A549 treated with CpdA at 1 μM for 4 hours (cell line): ENCODE measurements around the gene ZSWIM1. TPM values are rescaled to one million over a fixed set of nuclear protein-coding genes. Genes with fewer than 3 reads are reported as not detected.

Experiments
- total RNA-seq: library from RNA; stranded (reverse); fragments of 200-300 nt; extraction: Qiagen RNA extraction; gene quantifications from 5 replicates; pipeline ENCODE4 v1.2.3, GENCODE V29; 2022; ENCODE audit warnings: low read depth

Gene ZSWIM1
- 5.4 to 7.1 TPM (median 6.5 TPM) in 5 replicates for total RNA-seq

DNA sequence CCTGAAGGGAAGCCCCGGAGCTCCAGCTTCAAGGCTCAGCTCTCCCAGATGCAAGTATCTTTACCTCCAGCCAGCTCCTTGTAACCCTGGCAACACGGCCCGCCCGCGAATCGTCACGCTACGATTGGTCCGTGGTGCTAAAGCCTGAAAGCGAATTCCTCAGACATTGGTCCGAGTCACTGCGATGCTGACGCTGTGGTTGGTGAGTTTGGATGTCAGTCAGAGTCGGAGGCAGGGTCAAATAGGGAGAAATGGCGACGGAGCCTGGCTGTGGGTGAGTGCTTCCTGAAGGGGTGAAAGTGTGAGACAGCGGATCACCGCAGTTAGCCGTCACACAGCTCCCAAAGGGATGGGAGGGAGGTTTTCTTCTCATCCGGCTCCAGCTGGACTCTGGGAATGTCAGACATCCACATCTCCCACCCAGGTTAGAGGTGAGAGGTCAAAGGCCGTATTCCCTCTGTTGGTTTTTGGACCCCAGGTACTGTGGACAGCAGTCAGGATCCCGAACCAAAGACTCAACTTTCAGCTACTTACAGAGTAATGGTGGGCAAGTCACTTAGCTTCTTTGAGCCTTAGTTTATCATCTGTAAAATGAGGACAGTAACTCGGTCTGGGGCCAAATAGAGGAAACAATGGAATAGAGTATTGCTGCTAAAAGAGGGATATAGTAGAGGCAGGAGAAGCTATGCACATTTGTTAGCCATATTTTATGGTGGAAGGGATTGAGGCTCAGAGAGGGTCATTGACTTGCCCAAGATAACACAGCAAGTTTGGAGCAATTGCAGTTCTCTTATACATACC is at the start of gene ZSWIM1:
Gene ZSWIM1, plus strand, starts transcription at position 240 of the 801 bp plus-strand sequence. CDS start 1,366 bp downstream, outside the sequence.

DNA sequence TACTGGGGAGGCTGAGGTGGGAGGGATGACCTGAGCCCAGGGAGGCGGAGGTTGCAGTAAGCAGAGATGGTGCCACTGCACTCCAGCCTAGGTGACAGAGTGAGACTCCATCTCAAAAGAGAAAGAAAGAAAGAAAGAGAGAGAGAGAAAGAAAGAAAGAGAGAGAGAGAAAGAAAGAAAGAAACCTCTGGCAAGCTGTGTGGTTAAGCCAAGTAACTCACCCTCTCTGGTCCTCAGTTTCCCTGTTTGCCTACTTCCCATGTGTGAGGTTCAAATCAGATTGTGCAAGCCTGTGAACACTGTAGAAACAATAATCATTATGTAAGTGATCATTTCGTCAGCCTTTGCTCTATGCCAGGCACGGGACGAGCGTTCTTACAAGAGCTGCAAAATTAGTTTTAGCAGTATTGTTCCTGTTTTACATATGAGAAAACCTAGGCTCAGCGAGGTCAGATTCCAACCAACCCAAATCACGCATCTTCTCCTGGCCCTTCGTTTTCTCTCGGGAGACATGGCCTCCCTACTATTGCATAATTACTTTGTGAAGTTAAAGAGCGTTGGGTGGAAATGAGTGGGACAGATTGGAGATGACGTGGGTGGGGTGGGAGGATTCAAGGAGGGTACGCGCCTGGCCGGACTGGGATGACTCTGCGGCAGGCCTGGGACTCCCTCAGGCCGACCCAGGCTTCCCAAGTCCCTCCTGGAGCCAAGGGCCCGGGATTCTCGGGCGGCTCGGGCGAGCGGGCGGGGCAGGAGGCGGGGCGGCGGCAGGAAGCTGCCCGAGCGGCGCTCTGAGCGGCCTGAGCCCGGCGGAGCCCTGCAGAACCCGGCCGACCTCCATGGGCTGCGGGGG is 47.8 kb upstream of the ZSWIM1 start, which contains the start of gene SNX21:
Gene SNX21, plus strand, starts transcription at position 770 of the 853 bp plus-strand sequence. CDS start 121 bp downstream, outside the sequence.

DNA sequence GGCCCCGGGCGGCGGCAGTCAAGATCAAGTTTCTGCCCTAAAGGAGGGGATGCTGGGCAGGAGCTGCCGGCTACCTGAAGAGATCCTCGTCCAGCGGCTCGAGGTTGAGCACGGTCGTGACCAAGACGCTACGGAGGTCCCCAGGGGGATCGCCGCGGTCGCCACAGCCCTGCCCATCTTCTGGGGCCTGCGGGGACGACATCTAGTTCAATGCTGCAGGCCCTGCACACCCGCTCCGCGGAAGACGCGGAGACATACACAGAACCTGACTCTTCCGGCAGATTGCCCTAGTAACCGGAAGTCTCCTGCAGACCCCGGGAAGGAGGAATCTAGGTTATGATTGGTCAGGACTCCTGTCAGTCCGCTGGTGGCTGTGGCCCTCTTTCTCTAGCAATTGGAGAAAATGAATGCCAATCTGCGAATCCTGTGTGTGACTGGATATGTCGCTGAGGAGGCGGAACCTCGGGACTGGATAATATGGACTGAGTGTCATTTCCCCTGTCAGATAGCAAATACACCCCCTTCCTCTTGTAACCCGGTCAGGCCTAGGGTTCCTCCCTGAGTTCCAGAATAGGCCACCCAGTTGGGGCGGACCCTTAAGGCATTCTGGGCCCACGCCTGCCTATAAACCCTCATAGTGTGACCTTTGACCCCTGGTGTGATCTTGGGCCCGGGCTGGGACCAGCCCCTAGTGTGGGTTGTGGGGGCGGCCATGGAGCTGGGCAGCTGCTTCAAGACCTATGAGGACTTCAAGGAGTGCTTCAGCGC is 23.7 kb upstream of the ZSWIM1 start, which contains the start of the genes ACOT8 and ZSWIM3:
Gene ACOT8, minus strand, starts transcription at position 279 of the 768 bp plus-strand sequence. Its CDS starts 77 bp downstream, at position 202.
Gene ZSWIM3, plus strand, starts transcription at position 501 of the 768 bp plus-strand sequence. Its CDS starts 212 bp downstream, at position 713.

DNA sequence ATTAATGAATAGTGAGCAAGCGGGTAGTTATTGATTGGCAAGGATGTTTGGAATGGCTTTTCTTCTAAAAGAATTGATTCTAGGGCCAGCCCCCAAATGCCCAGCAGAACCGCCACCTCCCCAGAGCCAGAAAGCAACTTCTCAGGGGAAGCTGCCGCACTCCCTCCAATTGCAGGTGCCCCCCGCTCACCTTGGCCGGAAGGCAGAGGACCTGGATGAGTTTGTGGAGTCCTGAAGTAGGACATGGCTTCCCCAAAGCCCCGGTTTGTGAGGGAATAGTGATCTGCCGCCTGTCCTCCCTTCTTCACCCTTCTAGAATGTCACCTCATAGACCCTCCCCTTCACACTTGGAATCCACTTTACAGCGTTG is 6.3 kb downstream of the ZSWIM1 start, which contains the start of gene SPATA25:
Gene SPATA25, minus strand, starts transcription at position 277 of the 370 bp plus-strand sequence. Its CDS starts 32 bp downstream, at position 245.

DNA sequence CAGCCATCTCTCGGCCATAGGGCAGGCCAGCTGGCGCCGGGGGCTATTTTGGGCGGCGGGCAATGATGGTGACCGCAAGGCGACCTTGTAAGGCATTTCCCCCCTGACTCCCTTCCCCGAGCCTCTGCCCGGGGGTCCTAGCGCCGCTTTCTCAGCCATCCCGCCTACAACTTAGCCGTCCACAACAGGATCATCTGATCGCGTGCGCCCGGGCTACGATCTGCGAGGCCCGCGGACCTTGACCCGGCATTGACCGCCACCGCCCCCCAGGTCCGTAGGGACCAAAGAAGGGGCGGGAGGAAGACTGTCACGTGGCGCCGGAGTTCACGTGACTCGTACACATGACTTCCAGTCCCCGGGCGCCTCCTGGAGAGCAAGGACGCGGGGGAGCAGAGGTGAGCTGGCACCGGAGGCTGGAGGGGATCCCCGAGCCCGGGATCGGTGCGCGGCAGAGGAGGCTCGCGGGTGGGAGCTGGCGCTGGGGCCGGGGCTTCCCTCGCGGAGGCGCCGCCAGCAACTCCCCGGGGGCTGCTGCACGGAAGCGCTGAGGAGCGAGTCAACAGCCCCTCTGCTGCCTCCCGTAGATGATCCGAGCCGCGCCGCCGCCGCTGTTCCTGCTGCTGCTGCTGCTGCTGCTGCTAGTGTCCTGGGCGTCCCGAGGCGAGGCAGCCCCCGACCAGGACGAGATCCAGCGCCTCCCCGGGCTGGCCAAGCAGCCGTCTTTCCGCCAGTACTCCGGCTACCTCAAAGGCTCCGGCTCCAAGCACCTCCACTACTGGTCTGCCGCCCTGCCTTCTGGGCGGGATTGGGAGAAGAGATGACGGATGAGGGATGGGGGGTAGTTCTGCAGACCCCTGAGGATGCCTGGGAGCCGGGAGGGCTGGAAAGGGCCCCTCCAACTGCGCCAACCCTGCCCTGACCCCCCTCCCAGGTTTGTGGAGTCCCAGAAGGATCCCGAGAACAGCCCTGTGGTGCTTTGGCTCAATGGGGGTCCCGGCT is 10.3 kb downstream of the ZSWIM1 start, which contains the start of the genes CTSA and NEURL2:
Gene CTSA, plus strand, starts transcription at position 351 of the 999 bp plus-strand sequence. Its CDS starts 234 bp downstream, at position 585.
Gene NEURL2, minus strand, starts transcription at position 224 of the 999 bp plus-strand sequence. Its CDS starts 217 bp downstream, at position 7.

DNA sequence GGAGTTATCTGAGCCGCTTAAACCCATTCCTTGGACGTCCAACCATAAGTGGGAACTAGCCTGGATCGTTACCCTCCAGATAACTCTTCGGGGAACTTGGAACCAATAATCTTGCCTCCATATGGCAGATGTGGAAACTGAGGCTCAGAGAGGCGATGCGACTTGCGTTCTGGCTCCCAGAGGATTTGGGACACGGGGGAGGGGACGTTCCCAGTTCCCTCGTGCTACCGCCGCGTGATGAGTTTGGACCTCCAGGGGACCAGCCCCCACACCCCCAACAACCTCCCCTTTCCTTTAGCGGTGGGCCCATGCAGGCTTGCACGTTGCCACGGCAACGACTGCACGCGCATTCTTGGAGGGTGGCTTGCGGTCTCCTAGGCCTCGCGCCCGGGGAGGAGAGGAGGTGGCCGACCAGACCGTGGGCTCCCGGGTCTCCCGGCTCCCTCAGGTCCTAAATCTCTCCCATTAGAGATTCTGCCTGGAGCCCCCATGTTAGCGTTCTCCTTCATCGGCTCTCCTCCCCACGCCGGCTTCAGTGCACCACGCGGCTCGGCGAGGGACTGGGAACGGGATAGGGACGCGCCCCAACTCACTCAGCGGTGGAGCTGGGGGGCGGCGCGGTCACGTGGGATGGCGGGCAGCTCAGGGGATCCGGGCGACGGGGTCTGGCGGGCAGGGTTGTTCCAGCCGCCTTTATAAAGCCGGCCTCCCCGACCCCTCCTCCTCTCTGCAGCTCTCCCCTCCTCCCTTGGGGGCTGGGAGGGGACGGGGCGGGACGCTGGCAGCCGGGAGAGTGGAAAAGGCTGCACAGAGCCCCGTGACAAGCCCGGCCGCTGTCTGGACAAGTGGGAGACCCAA is 30.7 kb downstream of the ZSWIM1 start, which contains the start of gene PLTP:
Gene PLTP, minus strand, starts transcription at position 670 of the 858 bp plus-strand sequence. CDS start 703 bp downstream, outside the sequence.

Other genes starting within 250 kb of the ZSWIM1 start
- not detected in 5 replicates for gene WFDC9, start 249.9 kb upstream of the ZSWIM1 start, total RNA-seq
- gene WFDC11, start 211.0 kb upstream of the ZSWIM1 start, total RNA-seq: not detected in 5 replicates
- not detected in 5 replicates for gene WFDC13, start 179.2 kb upstream of the ZSWIM1 start, total RNA-seq
- not detected in 5 replicates for gene WFDC10B, start 176.2 kb upstream of the ZSWIM1 start, total RNA-seq
- gene SPINT4, start 158.9 kb upstream of the ZSWIM1 start, total RNA-seq: not detected in 5 replicates
- gene WFDC3, start 89.3 kb upstream of the ZSWIM1 start, total RNA-seq: not detected in 5 replicates
- 32.5 to 38.5 TPM (median 37.6 TPM) in 5 replicates for gene DNTTIP1, start 89.3 kb upstream of the ZSWIM1 start, total RNA-seq
- 235 to 274 TPM (median 255 TPM) in 5 replicates for gene UBE2C, start 68.6 kb upstream of the ZSWIM1 start, total RNA-seq
- 0.21 to 0.22 TPM in 2 of 5 replicates, not detected in the others for gene TNNC2, start 53.9 kb upstream of the ZSWIM1 start, total RNA-seq
- 8.7 to 13.2 TPM (median 11.3 TPM) in 5 replicates for gene SNX21, start 47.4 kb upstream of the ZSWIM1 start, total RNA-seq
- 17.6 to 21.5 TPM (median 20.3 TPM) in 5 replicates for gene ACOT8, start 23.8 kb upstream of the ZSWIM1 start, total RNA-seq
- gene ZSWIM3, start 23.6 kb upstream of the ZSWIM1 start, total RNA-seq: 1.5 to 1.8 TPM (median 1.7 TPM) in 5 replicates
- 0.34 to 0.87 TPM (median 0.70 TPM) in 5 replicates for gene SPATA25, start 6.4 kb downstream of the ZSWIM1 start, total RNA-seq
- 0.79 to 1.7 TPM (median 1.1 TPM) in 5 replicates for gene NEURL2, start 10.0 kb downstream of the ZSWIM1 start, total RNA-seq
- gene CTSA, start 10.1 kb downstream of the ZSWIM1 start, total RNA-seq: 104 to 133 TPM (median 122 TPM) in 5 replicates
- 1.7 to 2.4 TPM (median 2.0 TPM) in 5 replicates for gene PLTP, start 30.9 kb downstream of the ZSWIM1 start, total RNA-seq
- gene PCIF1, start 53.5 kb downstream of the ZSWIM1 start, total RNA-seq: 27.7 to 37.0 TPM (median 32.2 TPM) in 5 replicates
- 8.4 to 11.0 TPM (median 10.5 TPM) in 5 replicates for gene ZNF335, start 91.0 kb downstream of the ZSWIM1 start, total RNA-seq
- gene MMP9, start 127.7 kb downstream of the ZSWIM1 start, total RNA-seq: 0.57 to 0.95 TPM (median 0.86 TPM) in 5 replicates
- 11.6 to 15.4 TPM (median 14.4 TPM) in 5 replicates for gene SLC12A5, start 148.0 kb downstream of the ZSWIM1 start, total RNA-seq
- 19.9 to 25.0 TPM (median 23.0 TPM) in 5 replicates for gene NCOA5, start 208.7 kb downstream of the ZSWIM1 start, total RNA-seq
- 3.9 to 4.9 TPM (median 4.5 TPM) in 5 replicates for gene CD40, start 237.1 kb downstream of the ZSWIM1 start, total RNA-seq